Myocyte (in vitro differentiated cells): ENCODE measurements around the gene TNNT1. TPM values are rescaled to one million over a fixed set of nuclear protein-coding genes. Genes with fewer than 3 reads are reported as not detected.

ENCODE experiments used
- DNase-seq: peaks from one replicate; pipeline ENCODE4 v3.0.0-alpha.2; 2012; ENCODE audit warnings: low read depth
- total RNA-seq: library from RNA; depleted of rRNA; stranded (reverse); fragments of >200 nt; gene quantifications from 2 replicates; pipeline ENCODE4 v1.2.3, GENCODE V29; 2014

Gene TNNT1
- total RNA-seq, 1 donor from 2014 or later = 4,610 TPM

GRCh38 chr19:55145232-55145631 is 3.8 kb downstream of the TNNT1 start:
- DNase-seq = no peak

GRCh38 chr19:55141696-55142095 is 7.3 kb downstream of the TNNT1 start:
- no peak for DNase-seq

GRCh38 chr19:55137915-55138314 is 11.1 kb downstream of the TNNT1 start:
- DNase-seq = no peak

GRCh38 chr19:55136399-55137102 is 12.5 kb downstream of the TNNT1 start:
- peak; percentile 72 for DNase-seq

GRCh38 chr19:55134736-55135135 is 14.3 kb downstream of the TNNT1 start:
- no peak for DNase-seq

GRCh38 chr19:55133639-55134444 is 15.2 kb downstream of the TNNT1 start:
- no peak for DNase-seq

- no peak for DNase-seq
Measured at GRCh38 chr19:55132453-55133129, 16.4 kb downstream of the TNNT1 start.

- no peak for DNase-seq
Measured at GRCh38 chr19:55131421-55131820, 17.6 kb downstream of the TNNT1 start.

- DNase-seq = no peak
Measured at GRCh38 chr19:55119053-55119452, 30.0 kb downstream of the TNNT1 start.

- peak; percentile 87 for DNase-seq
Measured at GRCh38 chr19:55118401-55118991, 30.5 kb downstream of the TNNT1 start.

- DNase-seq = peak; percentile 99
Measured at GRCh38 chr19:55117663-55118391, 31.2 kb downstream of the TNNT1 start.

GRCh38 chr19:55116859-55117662 is 31.9 kb downstream of the TNNT1 start, which contains the start of gene PPP1R12C:
TSS of gene PPP1R12C (minus strand) at chr19:55117637. CDS start at chr19:55117543, 94 bp downstream.
- DNase-seq = no peak

- peak; percentile 54 for DNase-seq
Measured at GRCh38 chr19:55116232-55116858, 32.7 kb downstream of the TNNT1 start.

- DNase-seq = no peak
Measured at GRCh38 chr19:55115446-55116065, 33.5 kb downstream of the TNNT1 start.

- DNase-seq = no peak
Measured at GRCh38 chr19:55114566-55115145, 34.4 kb downstream of the TNNT1 start.

- DNase-seq = peak; percentile 50
Measured at GRCh38 chr19:55113570-55114039, 35.4 kb downstream of the TNNT1 start.

- no peak for DNase-seq
Measured at GRCh38 chr19:55112777-55113569, 36.0 kb downstream of the TNNT1 start.
